ENCODE measurements around the gene ZMAT3.

The ZMAT3 gene

DNA sequence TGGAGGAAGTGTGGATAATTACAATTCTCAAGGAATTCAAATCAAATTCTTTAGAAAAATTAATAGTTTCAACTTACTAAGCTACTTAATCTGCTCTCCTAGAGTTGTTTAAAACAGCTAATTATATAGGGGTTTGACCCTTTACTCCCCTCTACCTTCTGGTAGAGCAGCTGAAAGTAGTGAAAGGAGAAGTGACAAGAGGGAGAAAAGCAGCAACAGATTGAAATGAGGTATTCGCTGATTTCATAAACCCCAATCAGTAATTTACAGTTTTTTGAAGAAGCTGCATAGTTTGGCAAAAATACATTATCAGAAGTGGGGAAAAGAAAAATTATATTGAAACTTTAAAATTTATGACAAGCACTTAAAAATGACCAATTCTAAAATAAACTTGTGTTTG lies 52.8 kb downstream of the ZMAT3 start:
- no peak for DNase-seq

DNA sequence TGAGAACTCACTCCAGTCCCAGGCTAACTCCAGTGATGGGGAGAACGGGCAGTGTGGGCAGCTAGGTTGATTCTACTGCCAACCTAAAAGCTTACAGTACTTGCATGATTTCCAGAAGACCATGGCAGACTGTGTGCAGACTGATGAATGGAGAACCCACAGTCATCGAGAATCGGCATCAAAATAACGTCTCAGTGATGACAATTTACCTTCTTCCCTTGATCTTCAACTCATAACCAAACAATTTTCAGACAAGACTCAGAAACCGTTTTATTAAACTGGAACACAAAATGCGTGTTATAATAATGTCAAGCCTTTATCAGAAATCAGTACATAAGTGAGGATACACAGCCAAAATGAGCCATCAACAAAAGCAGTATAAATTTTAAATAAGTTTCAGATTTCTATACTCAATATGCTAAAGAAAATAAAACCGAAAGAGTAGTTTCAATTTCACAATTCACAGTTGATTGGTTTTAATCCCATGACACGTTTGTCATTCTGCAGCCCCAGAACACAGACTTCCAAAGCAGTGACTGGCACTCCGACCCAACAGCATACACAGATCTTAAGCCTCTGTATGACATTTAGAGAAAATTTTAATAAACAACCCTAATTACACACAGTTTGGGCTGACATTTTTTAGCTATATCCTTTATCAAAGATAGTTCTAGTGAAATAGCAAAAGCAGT lies 54.5 kb downstream of the ZMAT3 start:
- DNase-seq, result no peak

DNA sequence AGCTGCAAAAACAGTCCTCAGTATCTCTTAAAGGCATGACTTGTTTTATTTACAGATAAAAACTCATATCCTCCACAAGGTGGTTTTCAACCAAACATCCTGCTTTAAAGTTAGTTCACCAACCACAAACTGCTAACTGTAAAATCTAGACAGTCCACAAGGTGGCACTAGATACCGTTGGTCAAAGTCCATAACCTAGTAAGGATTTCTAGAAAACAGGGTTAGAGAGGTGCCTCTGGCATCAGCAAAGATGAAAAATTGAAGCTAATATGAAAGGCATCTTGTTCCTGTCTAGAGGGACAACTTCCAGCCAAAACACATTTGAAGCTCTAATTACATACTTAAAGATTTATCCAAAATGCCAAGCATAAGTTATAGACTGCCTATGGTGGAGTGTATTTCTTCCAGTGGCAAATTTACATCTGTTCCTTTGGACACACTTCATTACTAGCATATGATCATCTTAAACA lies 56.0 kb downstream of the ZMAT3 start:
- peak; percentile 34 to 43 for DNase-seq

DNA sequence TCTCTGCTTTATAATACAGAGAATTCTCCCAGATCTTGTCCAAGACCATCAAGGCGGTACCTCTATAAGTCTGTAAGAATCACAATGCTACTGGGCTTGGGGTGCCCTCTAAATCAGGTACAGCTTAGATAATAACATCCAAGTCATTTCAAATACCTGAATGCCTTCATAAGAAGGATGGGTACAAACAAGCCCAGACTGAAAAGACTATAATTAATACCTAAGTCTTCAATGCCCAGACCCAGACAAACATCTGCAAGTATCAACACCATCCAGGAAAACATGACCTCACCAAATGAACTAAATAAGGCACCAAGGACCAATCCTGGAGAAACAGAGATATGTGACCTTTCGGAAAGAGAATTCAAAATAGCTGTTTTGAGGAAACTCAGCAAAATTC lies 65.9 kb downstream of the ZMAT3 start:
- no peak for DNase-seq

DNA sequence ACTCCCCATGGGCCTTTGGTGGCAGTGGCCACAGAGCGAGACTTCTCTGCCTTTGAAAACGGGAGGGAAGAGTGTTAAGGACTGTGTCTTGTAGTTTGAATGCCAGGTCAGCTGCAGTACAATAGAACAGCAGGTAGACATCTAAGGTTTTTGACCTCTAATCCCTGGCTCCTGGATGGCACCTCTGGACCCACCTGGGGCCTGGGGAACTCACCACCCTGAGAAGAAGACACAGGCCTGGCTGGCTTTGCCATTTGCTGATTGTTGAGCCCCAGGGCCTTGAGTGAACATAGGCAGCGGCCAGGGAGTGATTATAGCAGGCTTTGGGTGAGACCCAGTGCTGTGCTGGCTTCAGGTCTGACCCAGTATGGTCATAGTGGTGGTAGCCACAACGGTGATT lies 66.4 kb downstream of the ZMAT3 start:
- DNase-seq, result no peak

DNA sequence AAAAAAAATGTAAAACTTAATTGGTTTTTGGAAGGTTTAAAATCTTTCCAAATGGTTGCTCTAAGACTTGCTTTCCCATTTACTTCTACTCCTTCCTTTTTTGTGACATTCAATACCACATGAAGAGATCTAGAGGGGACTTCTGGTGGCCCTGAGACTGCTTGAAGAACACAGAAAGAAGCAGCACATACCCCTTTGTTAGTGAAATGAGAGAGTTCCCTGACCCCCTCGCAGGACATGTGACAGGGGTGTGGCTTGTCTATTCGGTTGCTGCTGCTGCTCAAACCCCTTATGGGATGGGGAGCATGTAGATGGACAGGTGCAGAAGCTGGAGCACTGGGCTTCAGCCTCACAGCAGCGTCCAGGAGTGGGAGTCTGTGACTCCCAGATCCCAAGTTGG lies 71.0 kb downstream of the ZMAT3 start:
- DNase-seq, result no peak

DNA sequence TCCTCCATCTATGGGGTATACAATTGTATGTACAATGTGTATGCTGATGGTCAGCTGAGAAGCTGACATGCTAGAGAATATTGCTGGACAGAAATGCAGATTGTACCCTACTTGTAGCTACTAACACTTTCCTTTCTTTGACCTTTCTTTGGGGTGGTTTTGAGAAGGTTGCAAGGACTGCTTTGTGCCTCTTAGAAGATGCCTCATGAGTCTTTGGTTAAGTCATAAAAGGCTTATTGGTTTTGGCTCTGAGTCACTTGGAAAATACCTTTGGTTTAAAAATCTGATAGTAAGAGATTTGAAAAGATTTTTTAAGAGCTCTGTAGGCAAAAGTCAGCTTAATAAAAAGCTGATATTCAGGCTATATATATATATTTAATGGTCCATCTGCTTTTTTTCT lies 71.5 kb downstream of the ZMAT3 start:
- no peak for DNase-seq

DNA sequence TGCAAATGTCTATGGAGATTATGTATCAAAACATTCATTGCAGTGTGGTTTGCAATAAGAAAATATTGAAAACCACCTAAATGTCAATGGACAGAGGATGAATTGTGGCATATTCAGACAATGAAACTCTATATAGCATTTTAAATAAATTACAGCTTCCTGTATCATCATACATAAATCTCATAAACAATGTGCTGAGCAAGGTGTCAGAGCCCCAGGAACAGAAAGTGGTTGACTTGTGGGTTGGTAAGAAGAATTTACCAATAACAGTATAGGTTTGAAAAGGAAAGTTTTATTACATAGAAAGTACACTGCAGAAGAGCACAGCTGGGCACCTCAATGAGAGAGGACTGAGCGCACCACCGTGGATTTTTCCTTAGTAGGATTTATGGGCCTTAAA lies 75.2 kb downstream of the ZMAT3 start:
- DNase-seq, result no peak

DNA sequence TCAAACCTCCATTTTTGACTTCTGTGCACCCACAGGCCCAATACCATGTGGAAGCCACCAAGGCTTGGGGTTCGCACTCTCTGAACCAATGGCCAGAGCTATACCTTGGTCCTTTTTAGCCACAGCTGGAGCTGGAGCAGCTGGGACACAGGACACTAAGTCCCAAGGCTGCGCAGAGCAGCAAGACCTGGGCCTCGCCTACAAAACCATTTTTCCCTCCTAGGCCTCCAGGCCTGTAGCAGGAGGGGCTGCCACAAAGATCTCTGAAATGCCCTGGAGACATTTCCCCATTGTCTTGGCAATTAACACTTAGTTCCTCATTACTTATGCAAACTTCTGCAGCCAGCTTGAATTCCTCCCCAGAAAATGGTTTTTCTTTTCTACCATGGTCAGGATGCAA lies 81.3 kb downstream of the ZMAT3 start:
- DNase-seq, result no peak

DNA sequence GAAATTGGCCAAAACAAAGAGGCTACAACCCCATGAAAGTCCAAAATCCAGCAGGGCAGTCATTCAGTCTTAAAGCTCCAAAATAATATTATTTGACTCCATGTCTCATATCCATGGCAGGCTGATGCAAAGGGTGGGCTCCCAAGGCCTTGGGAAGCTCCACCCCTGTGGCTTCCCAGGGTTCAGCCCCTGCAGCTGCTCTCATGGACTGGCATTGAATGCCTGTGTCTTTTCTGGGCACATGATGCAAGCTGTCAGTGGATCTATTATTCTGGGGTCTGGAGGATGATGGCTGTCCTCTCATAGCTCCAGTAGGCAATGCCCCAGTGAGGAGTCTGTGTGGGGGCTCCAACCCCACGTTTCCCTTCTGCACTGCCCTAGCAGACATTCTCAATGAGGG lies 81.8 kb downstream of the ZMAT3 start:
- no peak for DNase-seq

DNA sequence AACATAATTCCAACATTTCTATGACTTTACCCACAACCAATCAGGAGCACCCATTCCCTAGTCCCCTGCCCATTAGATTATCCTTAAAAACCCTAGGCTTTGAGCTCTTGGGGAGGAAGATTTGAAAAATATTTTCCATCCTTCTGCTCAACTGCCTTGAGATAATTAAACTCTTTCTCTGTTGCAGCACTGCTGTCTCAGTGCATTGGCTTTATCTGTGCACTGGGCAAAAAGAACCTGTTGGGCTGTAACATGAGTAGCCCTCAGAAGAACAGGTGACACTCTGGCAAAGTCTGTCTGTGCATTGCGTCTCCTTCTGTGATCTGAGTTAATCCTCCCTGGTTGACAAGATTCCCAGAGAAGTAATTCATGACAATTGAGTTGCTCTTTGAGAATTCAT lies 83.9 kb downstream of the ZMAT3 start:
- no peak for DNase-seq

DNA sequence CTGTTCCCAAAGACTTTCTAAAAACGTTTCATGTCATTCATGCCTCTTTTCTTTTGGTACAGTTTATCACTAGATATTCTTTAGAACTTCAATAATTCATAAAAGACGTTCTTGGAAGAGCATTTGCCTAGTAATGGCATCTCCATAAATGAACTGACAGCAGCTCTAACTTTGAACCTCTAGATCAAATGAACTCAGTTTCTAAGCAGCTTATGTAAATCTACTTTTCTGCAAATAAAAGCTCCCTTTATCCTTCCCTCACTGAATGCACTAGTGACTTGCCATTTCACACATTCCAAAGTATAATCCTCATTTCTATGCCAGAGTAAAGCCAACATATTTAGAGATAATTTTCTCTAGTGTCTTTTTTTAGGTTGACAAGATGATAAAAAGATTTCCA lies 85.2 kb downstream of the ZMAT3 start:
- no peak for DNase-seq

DNA sequence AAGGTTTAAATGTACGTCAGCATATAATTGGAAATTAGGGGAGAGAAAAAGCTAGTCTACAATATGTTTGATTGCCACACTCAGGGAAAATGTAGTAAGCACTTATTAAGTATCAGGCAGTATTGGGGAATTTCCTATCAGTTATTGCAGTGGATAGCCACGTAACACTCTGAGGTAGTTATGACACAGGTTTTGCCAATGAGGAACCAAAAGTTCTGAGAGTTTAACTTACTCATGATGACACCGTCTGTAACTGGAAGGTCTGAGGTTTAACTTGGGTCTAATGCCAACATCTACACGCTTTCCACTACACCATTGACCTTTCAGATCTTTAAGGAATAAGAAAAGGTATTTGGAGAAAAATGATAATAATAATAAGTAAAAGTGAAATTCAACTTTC lies 89.5 kb downstream of the ZMAT3 start:
- DNase-seq, result no peak

DNA sequence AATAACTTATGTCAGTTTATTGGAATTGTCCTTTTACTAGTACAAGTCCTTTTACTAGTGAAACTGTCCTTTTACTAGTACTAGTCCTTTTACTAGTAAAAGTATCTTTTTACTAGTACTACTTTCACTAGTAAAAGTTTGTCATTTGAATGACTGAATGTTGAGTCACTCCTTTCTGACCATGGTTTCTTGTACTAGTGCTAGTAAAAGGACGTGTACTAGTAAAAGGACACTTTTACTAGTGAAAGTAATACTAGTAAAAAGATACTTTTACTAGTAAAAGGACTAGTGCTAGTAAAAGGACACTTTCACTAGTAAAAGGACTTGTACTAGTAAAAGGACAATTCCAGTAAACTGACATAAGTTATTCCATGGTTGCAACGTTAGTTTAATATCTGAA lies 96.3 kb downstream of the ZMAT3 start:
- DNase-seq, result no peak

DNA sequence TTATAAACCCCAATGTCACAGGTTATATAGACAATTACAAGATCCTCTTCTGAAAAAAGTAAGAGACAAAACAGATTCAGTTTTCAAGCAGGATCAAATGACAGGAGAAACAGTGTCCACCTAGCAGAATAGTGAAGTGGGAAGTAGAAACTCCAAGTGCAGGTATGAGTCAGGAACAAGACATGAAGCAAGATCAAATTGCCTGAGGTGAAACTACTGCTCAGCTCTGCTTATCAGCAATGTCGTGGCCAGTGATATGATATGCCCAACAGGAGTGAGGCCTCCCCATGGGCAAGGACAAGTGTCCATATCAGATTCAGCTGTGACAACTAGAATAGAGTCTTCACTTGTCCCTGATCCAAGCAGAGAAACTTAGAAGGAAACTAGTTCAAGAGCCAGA lies 100.0 kb downstream of the ZMAT3 start:
- no peak for DNase-seq

DNA sequence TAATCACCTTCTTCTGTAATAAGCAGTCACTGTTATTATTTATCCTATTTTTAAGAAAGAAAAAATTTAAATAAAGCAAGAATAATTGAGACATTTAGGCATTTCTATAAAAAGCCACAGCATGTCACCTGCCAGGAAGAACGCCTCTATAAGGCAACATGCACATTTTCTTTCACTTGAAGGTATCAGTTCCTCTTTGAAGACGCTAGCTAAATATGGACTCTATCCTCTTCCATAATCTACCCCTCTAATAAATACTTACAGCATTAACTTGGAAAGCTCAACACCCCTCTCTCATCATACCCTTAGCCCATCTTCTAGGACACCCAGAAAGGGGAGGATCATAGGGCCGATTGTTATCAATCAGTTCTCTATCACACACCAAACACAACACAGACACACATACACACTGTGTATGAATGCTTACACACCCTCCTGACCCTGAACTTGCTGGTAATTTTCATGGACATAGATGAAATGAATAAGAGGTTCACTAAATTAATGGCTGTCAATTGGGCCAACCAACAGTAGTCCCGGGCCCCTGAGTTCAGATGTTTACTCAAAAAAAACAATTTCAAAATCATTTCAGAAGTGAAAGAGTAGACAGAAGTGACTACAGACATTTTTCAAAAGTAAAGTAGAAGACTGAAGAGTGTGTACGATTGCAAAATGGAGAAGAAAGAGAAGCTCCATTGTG lies 102.5 kb downstream of the ZMAT3 start:
- no peak for DNase-seq

All from activated CD4-positive, alpha-beta T cell treated with anti-CD3 and anti-CD28 coated beads, Interleukin-2, amount 50 U/mL, for 4 hours (primary cell).